IMR-90 (cell line): ENCODE results near the gene CAGE1.

ENCODE experiments used
- BHLHE40 ChIP-seq: fragments of 150-350 bp; IDR thresholded peaks from 2 replicates; pipeline ENCODE4 v1.6.1; 2016; ENCODE audit warnings: mild to moderate bottlenecking, low read depth, low read length
- CEBPB ChIP-seq: IDR thresholded peaks from 2 replicates; pipeline ENCODE4 v1.6.1; 2012; ENCODE audit warnings: low read depth, low read length, improper control_type of control experiment
- CTCF ChIP-seq: conservative IDR thresholded peaks from 2 replicates; pipeline ENCODE4 v1.5.1; 2012; ENCODE audit warnings: mild to moderate bottlenecking, low read depth, low read length, improper control_type of control experiment
- FOS ChIP-seq: fragments of 150-350 bp; IDR thresholded peaks from 2 replicates; pipeline ENCODE4 v1.6.1; 2016; ENCODE audit warnings: low read depth, low read length
- MAFK ChIP-seq: IDR thresholded peaks from 2 replicates; pipeline ENCODE4 v1.6.1; 2012; ENCODE audit warnings: low read depth, low read length, improper control_type of control experiment
- MAZ ChIP-seq: IDR thresholded peaks from 2 replicates; pipeline ENCODE4 v1.6.1; 2012; ENCODE audit warnings: low read depth, mild to moderate bottlenecking, low read length, improper control_type of control experiment, moderate library complexity, borderline replicate concordance
- POLR2A ChIP-seq: IDR thresholded peaks from 2 replicates; pipeline ENCODE4 v1.6.1; 2012; ENCODE audit warnings: mild to moderate bottlenecking, low read depth, low read length
- RAD21 ChIP-seq: IDR thresholded peaks from 2 replicates; pipeline ENCODE4 v1.6.1; 2012; ENCODE audit warnings: low read length, improper control_type of control experiment
- RFX5 ChIP-seq: IDR thresholded peaks from 2 replicates; pipeline ENCODE4 v1.8.0; 2012; ENCODE audit warnings: low read depth, mild to moderate bottlenecking, low read length, moderate library complexity
- SMC3 ChIP-seq: fragments of 150-350 bp; IDR thresholded peaks from 2 replicates; pipeline ENCODE4 v1.6.1; 2016; ENCODE audit warnings: low read depth, mild to moderate bottlenecking, antibody characterized with exemption, low read length, moderate library complexity
- USF2 ChIP-seq: fragments of 150-350 bp; IDR thresholded peaks from 2 replicates; pipeline ENCODE4 v1.6.1; 2017; ENCODE audit warnings: mild to moderate bottlenecking, antibody characterized with exemption, low read length, low read depth

- no peak for TF ChIP-seq CTCF
- TF ChIP-seq BHLHE40: no peak
- TF ChIP-seq RFX5: no peak
- no peak for TF ChIP-seq RAD21
- TF ChIP-seq SMC3: no peak
- no peak for TF ChIP-seq MAZ
- TF ChIP-seq USF2: no peak
- TF ChIP-seq POLR2A: no peak
- no peak for TF ChIP-seq MAFK
- TF ChIP-seq CEBPB: no peak
- TF ChIP-seq FOS: no peak
Measured at GRCh38 chr6:7439228-7439627, 49.7 kb upstream of the CAGE1 start.
